DND-41 (cell line): ENCODE measurements around the gene TRIM9.

ENCODE experiments used
- ATAC-seq: fragments of 200-7000 bp; cut with Tn5 transposase; 3 replicates; pipeline ENCODE4 v1.9.1; 2021; ENCODE audit warnings: low read depth; ENCODE audit not compliant: insufficient read depth
- DNase-seq: peaks from one replicate; pipeline ENCODE4 v3.0.0-alpha.2; 2020
- H2AFZ ChIP-seq: 2 replicates; pipeline ENCODE4 v1.6.0; 2012; ENCODE audit warnings: low read depth, low read length
- H3K27ac ChIP-seq: 2 replicates; pipeline ENCODE4 v1.5.1; 2012; ENCODE audit warnings: low read length, inconsistent platforms
- H3K27me3 ChIP-seq: fragments of 200-600 bp; sonication (generic); 2 replicates; pipeline ENCODE4 v1.6.0; 2012; ENCODE audit warnings: low read length, mild to moderate bottlenecking, inconsistent platforms; ENCODE audit not compliant: insufficient read depth, poor library complexity
- H3K36me3 ChIP-seq: 2 replicates; pipeline ENCODE4 v1.5.1; 2012; ENCODE audit warnings: low read length, inconsistent platforms; ENCODE audit not compliant: insufficient read depth
- H3K4me1 ChIP-seq: 2 replicates; pipeline ENCODE4 v1.5.1; 2012; ENCODE audit warnings: mild to moderate bottlenecking, low read length; ENCODE audit not compliant: insufficient read depth
- H3K4me2 ChIP-seq: 2 replicates; pipeline ENCODE4 v1.6.0; 2012; ENCODE audit warnings: mild to moderate bottlenecking, moderate library complexity, low read length, inconsistent platforms; ENCODE audit not compliant: insufficient read depth
- H3K4me3 ChIP-seq, 2 experiments: fragments of 200-600 bp in 1 of 2; shearing (Covaris generic) in 1 of 2; 2 replicates each; pipeline ENCODE4 v1.5.1; 2012 to 2016; ENCODE audit warnings: inconsistent platforms in 2 of 2, low read length in 2 of 2, mild to moderate bottlenecking in 2 of 2, low read depth in 1 of 2, moderate library complexity in 1 of 2
- H3K79me2 ChIP-seq: 2 replicates; pipeline ENCODE4 v1.6.0; 2012; ENCODE audit warnings: low read length, inconsistent platforms; ENCODE audit not compliant: insufficient read depth
- H3K9ac ChIP-seq: 2 replicates; pipeline ENCODE4 v1.6.0; 2012; ENCODE audit warnings: low read depth, mild to moderate bottlenecking, inconsistent platforms, low read length, moderate library complexity
- H3K9me3 ChIP-seq: 2 replicates; pipeline ENCODE4 v1.5.1; 2012; ENCODE audit warnings: low read length, moderate library complexity, mild to moderate bottlenecking, inconsistent platforms; ENCODE audit not compliant: insufficient read depth, severe bottlenecking
- H4K20me1 ChIP-seq: 2 replicates; pipeline ENCODE4 v1.6.0; 2012; ENCODE audit warnings: low read length; ENCODE audit not compliant: insufficient read depth
- CTCF ChIP-seq: IDR thresholded peaks from 2 replicates; pipeline ENCODE4 v1.5.1; 2012; ENCODE audit warnings: borderline replicate concordance, low read length, moderate library complexity, mild to moderate bottlenecking; ENCODE audit not compliant: poor library complexity, severe bottlenecking; ENCODE audit errors: extremely low read depth
- EZH2 ChIP-seq: IDR thresholded peaks from 3 replicates; pipeline ENCODE4 v1.6.1; 2012; ENCODE audit warnings: borderline replicate concordance, low read depth, mild to moderate bottlenecking, moderate library complexity, low read length, inconsistent platforms; ENCODE audit not compliant: severe bottlenecking

The TRIM9 gene

DNA sequence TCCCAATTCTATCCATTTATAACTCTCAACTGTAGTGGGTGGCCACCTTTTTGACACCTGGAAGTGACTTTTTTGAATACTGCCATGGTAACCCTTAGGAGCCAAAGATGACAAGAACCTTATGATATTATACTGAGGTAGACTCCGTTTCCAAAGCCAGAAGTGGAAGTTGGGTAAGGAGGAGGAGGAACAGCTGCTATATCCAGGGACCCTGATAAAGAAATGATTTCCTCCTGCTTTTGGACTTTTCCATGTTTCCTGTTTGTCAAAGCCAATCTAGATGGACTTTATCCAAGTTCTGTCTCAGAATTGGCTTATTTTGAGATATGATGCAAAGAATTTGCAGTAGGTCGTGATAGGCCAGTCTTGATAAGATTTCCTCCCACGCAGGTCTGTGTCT is 14.3 kb downstream of the TRIM9 start:
- Histone ChIP-seq H3K9me3 (no peaks in the 10 kb centered on the region), H3K4me1 (no peaks in the 10 kb centered on the region), H3K27me3 (no peaks in the 10 kb centered on the region), H3K36me3 (no peaks in the 10 kb centered on the region), H2AFZ (no peak overlapping the region), H4K20me1 (no peaks in the 10 kb centered on the region), H3K4me3 (no peak overlapping the region), H3K9ac (no peak overlapping the region), H3K4me2 (no peak overlapping the region), H3K27ac (no peak overlapping the region), H3K79me2 (0 out of 2 replicates have a peak, but pooled peaks cover 2% of the 10 kb centered on the region)
- TF ChIP-seq CTCF (no peak), EZH2 (no peak)
- ATAC-seq (no peak), DNase-seq (no peak)

GRCh38 chr14:51079489-51079888 is 15.4 kb downstream of the TRIM9 start:
- Histone ChIP-seq H3K9ac (no peak overlapping the region), H3K4me3 (no peak overlapping the region), H3K27me3 (no peaks in the 10 kb centered on the region), H3K9me3 (no peaks in the 10 kb centered on the region), H2AFZ (no peak overlapping the region), H3K4me1 (no peaks in the 10 kb centered on the region), H3K79me2 (0 out of 2 replicates have a peak, but pooled peaks cover 2% of the 10 kb centered on the region), H3K36me3 (no peaks in the 10 kb centered on the region), H4K20me1 (no peaks in the 10 kb centered on the region), H3K27ac (no peak overlapping the region), H3K4me2 (no peak overlapping the region)
- DNase-seq = no peak
- TF ChIP-seq CTCF (no peak), EZH2 (no peak)
- no peak for ATAC-seq

- H3K27me3 ChIP-seq = no peaks in the 10 kb centered on the region
- H3K4me3 ChIP-seq = no peak overlapping the region
- no peaks in the 10 kb centered on the region for H3K4me1 ChIP-seq
- H3K27ac ChIP-seq = no peak overlapping the region
- no peak for ATAC-seq
- H3K79me2 ChIP-seq = 0 out of 2 replicates have a peak, but pooled peaks cover 2% of the 10 kb centered on the region
- no peak overlapping the region for H2AFZ ChIP-seq
- no peak for DNase-seq
- no peak overlapping the region for H3K9ac ChIP-seq
- no peaks in the 10 kb centered on the region for H3K36me3 ChIP-seq
- TF ChIP-seq CTCF (no peak), EZH2 (no peak)
- H3K4me2 ChIP-seq = no peak overlapping the region
- H4K20me1 ChIP-seq = no peaks in the 10 kb centered on the region
- H3K9me3 ChIP-seq = no peaks in the 10 kb centered on the region
Measured at GRCh38 chr14:51079085-51079484, 15.8 kb downstream of the TRIM9 start.
